ENCODE data around the gene L1TD1.

DNA sequence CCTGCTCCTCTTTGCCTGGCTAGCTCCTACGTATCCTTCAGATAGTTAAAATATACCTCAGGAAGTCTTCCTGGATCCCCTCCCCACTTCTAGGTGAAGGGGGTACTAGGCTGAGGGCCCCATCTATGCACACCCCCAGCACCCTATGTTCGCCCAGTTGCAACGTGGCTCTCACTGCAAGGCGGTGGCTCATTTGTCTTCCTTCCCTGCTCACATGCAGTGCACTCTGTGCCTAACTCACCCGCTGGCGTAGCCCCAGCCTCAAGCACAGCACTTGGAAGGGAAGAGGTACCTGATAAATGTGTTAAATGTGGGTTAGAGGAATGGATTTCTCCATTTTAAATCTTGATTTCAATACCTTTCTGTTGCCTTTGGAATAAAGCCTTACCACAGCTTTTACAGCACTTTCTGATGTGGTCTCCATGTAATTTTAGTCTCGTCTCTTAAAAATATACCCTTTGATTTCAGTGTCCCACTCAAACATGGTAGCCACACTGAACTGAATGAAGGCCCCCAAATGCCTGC is 39.3 kb downstream of the L1TD1 start:
- TF ChIP-seq POLR2A (IDR thresholded peaks at IDR 0.05), result no peak
- TF ChIP-seq, protein P1, sequence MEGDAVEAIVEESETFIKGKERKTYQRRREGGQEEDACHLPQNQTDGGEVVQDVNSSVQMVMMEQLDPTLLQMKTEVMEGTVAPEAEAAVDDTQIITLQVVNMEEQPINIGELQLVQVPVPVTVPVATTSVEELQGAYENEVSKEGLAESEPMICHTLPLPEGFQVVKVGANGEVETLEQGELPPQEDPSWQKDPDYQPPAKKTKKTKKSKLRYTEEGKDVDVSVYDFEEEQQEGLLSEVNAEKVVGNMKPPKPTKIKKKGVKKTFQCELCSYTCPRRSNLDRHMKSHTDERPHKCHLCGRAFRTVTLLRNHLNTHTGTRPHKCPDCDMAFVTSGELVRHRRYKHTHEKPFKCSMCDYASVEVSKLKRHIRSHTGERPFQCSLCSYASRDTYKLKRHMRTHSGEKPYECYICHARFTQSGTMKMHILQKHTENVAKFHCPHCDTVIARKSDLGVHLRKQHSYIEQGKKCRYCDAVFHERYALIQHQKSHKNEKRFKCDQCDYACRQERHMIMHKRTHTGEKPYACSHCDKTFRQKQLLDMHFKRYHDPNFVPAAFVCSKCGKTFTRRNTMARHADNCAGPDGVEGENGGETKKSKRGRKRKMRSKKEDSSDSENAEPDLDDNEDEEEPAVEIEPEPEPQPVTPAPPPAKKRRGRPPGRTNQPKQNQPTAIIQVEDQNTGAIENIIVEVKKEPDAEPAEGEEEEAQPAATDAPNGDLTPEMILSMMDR (IDR thresholded peaks at IDR 0.05), result no peak

All from right lobe of liver (tissue), 4 donors.